Tibial nerve (tissue), 3 donors: Measurements from ENCODE around the gene LRFN4.

Experiments
- CTCF ChIP-seq, 5 experiments: fragments of 200-600 bp in 3 of 5; fragments of 450-650 bp in 2 of 5; sonication (generic) in 3 of 5; IDR thresholded peaks; one replicate each; pipeline ENCODE4 v1.5.1; 2016 to 2019; ENCODE audit warnings: antibody characterized with exemption in 5 of 5, mild to moderate bottlenecking in 3 of 5, moderate library complexity in 2 of 5
- POLR2A ChIP-seq, 2 donors: fragments of 450-650 bp; IDR thresholded peaks; one replicate each; pipeline ENCODE4 v1.6.1; 2017; ENCODE audit warnings: antibody characterized with exemption in 2 of 2, mild to moderate bottlenecking in 2 of 2, moderate library complexity in 2 of 2

- TF ChIP-seq CTCF (IDR thresholded peaks at IDR 0.05) = no peak
- TF ChIP-seq POLR2A (IDR thresholded peaks at IDR 0.05) = no peak
Observed at GRCh38 chr11:66904981-66905521, 48.2 kb downstream of the LRFN4 start.
